IPS DF 19.7 (cell line): ENCODE data around the gene TMC5.
"Not testable (repeated sequence)": the region's sequence is repeated elsewhere in the genome, so short reads cannot be mapped to it uniquely, and the experiment has no call there.

ENCODE experiments used
- DNase-seq: peaks from one replicate; pipeline ENCODE4 v3.0.0-alpha.2; 2013; ENCODE audit warnings: low read depth, low spot score

Gene TMC5

GRCh38 chr16:19540241-19540970 is 122.7 kb downstream of the TMC5 start:
- DNase-seq = no peak

DNA sequence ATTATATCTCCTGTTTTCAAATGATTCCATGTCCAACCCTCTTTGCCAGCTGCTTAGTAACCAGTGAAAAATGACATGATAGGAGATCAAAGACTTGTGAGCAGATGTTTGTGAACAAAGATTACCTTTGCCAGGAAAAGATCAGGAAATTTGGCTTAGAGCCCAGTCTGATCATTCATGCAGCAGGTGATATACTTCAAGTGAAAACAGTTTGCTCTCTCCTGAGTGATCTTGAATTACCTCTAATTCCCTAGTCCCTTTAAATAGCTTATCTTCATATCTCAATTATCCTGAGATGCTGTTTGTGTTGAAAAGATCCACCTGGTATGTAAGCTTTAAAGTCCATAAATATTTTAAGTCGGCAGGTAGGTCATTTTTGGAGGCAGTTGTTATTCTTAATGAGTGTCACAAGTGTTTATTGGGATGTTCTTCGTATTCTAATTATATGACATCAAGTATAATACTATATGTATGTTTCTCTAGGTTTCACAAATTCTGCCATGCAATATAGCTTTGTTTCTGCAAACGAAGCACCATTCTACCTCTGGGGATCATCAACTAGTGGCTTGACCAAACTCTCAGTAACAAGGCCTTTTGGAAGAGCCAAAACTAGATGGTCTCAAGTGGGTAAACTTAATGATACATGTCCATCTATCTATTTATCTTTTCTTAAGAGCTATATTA is 124.6 kb downstream of the TMC5 start:
- no peak for DNase-seq

DNA sequence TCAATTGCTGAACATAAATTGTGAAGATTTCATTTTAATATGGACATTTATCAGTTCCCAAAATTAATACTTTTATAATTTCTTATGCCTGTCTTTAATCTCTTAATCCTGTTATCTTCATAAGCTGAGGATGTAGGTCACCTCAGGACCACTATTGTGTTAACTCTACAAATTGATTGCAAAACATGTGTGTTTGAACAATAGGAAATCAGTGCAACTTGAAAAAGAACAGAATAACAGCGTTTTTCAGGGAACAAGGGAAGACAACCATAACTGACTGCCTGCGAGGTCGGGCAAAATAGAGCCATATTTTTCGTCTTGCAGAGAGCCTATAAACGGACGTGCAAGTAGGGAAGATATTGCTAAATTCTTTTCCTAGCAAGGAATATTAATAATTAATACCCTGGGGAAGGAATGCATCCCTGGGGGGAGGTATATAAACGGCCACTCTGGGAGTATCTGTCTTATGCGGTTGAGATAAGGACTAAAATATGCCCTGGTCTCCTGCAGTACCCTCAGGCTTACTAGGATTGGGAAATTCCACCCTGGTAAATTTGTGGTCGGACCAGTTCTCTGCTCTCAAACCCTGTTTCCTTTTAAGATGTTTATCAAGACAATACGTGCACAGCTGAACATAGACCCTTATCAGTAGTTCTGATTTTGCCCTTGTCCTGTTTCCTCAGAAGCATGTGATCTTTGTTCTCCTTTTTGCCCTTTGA is 125.8 kb downstream of the TMC5 start:
- not testable (repeated sequence) for DNase-seq

GRCh38 chr16:19548144-19548543 is 130.5 kb downstream of the TMC5 start:
- DNase-seq = no peak
